Measurements from ENCODE around the gene BET1.
A peak's percentile ranks its signal among the peaks of the same experiment; 100 is the strongest.
"Not testable (repeated sequence)": the region's sequence is repeated elsewhere in the genome, so short reads cannot be mapped to it uniquely, and the experiment has no call there.

Gene BET1, protein sequence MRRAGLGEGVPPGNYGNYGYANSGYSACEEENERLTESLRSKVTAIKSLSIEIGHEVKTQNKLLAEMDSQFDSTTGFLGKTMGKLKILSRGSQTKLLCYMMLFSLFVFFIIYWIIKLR

GRCh38 chr7:94004024-94004951, at the start of gene BET1:
Gene BET1, minus strand, starts transcription at chr7:94004355. Its CDS starts 139 bp downstream, at chr7:94004216.
- peak; percentile 89 for DNase-seq

GRCh38 chr7:94053532-94053931, 49.4 kb upstream of the BET1 start:
- DNase-seq = no peak

DNA sequence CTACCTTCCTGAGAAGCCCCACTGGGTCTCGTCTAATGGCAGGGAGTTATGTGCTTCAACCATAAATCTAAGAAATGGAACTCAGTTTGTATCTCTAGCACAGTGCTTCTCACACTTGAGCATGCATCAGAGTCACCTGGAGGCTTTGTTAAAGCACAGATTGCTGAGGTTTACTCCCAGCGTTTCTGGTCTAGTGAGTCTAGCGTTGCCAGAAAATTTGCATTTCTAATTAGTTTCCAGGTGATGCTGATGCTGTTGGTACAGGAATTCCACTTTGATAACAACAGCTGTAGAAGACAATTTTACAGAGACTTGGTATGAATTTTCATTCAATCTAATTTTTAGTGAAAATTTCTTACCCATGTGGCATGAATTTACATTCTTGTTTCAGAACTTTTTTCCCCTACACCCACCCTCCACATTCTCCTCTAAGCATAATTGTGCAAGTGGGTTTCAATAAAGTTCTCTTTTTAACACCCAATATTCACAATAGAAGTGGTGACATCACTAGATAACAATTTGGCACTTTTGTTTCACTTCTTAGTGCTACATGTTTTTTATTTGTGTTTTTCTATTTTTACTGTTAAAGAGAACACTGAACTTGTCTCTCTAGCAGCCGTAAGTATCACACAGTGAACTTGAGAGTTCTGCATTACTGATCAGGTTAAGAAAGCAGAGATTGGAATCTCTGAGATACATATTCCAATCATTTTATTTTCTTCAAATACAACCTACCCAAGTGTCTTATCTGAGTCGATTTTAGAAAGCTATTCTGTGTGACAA, 48.4 kb upstream of the BET1 start:
- no peak for DNase-seq

DNA sequence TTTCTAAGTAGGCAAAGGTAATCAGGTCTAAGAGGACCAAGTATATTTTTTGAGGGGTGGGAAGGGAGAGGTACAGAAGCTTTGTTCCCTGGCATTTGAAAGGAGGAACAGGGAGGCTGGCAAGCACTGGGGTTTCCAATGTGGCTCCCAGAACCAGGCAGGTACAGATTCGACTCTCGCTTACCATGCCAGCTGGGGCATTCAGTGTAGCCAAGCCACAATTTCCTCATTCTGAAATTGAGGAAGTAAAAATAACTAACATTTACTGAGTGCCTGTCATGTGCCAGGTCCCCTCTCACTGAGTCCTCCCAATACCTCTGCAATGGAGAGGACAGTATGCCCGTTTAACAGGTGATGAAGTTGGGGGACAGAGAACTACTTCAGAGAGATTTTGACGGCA, 45.9 kb upstream of the BET1 start:
- no peak for DNase-seq

DNA sequence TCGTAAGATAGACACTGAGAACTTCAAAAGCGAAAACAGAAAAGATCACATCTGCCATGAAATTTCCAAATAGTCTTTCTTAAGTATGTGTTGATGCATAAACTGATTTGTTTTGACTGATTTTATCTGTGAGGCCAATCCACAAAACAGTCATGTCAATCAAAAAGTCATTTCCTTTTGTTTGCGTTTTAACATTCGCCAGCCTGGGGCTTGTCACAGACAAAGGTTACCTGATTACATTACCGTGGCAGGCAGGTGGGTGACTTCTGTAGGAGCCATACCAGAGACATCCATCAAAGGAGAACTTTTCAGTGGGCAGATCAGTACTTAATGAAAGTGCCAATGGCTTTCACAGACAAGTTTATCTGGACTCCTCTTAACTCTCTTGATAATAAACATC, 45.5 kb upstream of the BET1 start:
- DNase-seq = no peak

GRCh38 chr7:94048755-94049154, 44.6 kb upstream of the BET1 start:
- no peak for DNase-seq

DNA sequence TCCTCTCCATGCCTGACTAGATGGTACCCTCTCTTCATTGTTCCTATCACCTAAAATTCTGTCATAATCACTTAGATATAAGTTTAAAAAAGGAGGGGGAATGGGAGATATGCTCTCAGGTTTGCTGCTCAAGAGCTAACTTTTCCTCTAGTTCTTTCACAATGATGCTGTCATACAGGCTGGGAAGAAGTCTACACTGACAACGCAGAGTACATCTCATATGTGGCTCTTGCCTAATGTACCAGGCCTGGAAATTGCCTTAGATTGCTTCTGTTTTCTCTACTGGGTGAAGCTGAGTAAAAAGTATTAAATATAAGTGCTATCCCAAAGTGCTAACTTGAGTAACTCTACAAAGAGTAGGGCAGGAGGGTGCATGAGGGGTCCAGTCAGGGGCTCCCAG, 43.8 kb upstream of the BET1 start:
- no peak for DNase-seq

- DNase-seq = no peak
Observed at GRCh38 chr7:94045581-94045980, 41.4 kb upstream of the BET1 start.

DNA sequence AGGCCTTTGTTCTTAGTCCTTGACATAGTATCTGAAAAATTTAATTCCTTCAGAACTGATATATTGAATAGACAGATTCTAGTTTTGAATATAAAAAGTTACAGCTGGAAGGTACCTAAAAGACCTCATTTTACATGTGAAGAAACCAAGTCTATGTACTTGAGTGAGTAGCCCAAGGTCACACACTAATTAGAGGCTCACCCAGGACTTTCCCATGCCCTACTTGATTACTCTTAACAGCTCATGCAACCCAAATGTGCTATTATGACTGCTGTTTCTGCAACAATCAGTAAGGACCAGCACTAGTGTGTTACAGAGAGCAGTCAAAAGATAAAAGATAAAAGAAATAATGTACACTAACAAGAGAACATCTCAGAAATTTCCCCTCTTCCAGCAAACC, 40.7 kb upstream of the BET1 start:
- DNase-seq = no peak

- no peak for DNase-seq
Observed at GRCh38 chr7:94043299-94043698, 39.1 kb upstream of the BET1 start.

- no peak for DNase-seq
Observed at GRCh38 chr7:94042381-94042780, 38.2 kb upstream of the BET1 start.

DNA sequence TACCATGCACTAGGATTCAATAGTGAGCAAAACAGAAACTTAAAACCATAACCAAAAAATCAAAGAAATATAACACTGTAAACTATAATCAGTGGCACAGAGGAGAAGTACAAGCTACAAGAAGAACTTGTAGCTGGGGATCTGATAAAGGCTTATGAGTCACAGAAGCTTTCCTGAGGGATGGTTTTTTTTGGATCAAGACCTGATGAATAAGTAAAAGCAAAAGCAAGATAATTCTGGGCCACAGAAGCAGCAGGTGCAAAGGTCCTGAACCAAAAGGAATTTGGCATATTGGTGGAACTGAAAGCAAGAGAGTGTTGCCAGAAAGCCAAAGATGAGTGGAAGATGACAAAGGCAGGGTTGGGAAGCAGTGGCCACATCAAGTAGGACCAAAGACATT, 37.4 kb upstream of the BET1 start:
- no peak for DNase-seq

DNA sequence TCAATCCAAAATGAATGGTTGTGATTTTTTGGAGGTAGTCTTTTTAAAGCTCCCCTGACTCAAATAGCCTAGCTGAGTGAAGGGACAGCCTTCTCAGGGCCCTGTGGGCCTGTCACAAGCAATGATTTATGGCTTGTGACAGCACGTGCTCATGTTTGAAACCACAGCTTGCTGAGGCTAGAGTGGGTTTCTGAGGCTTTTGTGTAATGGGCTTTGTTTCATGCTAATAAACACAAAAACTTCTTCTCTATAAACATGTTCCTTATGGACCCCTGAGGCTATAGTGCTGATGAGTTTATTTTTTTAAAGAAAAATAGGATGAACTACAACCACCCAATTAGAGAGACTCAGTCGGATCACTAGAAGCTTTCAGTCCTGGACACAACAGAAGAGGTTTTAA, 36.1 kb upstream of the BET1 start:
- no peak for DNase-seq

DNA sequence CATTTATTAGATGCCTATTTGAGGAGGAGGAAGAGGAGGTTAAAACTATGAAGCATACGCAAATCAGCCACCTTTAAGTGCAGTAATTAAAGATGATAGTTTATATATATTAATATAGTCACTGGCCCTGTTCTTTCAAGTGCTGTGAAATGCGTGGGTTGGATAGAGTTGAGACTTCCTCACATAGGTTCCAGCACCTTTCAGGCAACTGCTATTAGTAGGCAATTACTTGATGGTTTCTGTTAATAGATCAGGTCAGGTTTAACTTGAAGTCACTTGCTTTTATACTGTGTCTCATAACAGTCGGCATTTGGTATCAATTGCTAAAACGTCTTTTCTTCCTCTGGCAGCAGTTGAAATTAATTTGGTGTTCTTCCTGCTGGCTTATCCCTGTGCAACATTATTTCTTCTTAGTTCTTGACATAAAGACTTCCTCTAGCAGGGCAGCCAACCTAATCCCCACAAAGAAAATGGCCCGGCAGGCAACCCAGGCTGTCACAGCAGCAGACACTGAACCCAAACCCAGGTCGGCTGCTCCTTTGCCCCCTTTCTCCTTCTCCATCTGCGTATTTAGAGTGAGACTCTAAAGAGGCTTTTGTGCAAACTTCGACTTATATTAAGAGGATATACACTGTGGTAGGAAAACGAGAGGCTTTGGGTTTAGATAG, 35.3 kb upstream of the BET1 start:
- DNase-seq = no peak

- DNase-seq = no peak
Observed at GRCh38 chr7:94031865-94032264, 27.7 kb upstream of the BET1 start.

- no peak for DNase-seq
Observed at GRCh38 chr7:94030634-94031033, 26.5 kb upstream of the BET1 start.

DNA sequence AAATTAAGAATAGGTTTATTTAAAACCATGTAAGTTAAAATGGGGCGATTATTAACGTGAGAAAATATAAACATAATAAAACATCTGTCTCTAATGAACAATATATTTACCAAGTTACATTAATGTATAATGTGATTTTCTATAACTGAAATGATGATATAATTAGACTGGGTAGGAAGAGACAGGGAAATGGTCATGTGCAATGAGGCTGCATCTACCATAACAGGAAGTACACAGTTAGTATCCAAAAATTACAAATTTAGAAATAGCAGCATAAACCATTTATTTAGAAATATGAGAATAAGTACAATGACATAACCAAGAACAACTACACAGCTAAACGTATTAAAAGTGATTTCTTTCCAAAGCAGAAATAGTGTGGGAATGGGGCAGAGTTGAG, 25.8 kb upstream of the BET1 start:
- DNase-seq = no peak

GRCh38 chr7:94028768-94029167, 24.6 kb upstream of the BET1 start:
- DNase-seq = no peak

- not testable (repeated sequence) for DNase-seq
Observed at GRCh38 chr7:94026619-94027018, 22.5 kb upstream of the BET1 start.

GRCh38 chr7:94022550-94022949, 18.4 kb upstream of the BET1 start:
- DNase-seq = no peak

GRCh38 chr7:94016786-94017185, 12.6 kb upstream of the BET1 start:
- DNase-seq = no peak

DNA sequence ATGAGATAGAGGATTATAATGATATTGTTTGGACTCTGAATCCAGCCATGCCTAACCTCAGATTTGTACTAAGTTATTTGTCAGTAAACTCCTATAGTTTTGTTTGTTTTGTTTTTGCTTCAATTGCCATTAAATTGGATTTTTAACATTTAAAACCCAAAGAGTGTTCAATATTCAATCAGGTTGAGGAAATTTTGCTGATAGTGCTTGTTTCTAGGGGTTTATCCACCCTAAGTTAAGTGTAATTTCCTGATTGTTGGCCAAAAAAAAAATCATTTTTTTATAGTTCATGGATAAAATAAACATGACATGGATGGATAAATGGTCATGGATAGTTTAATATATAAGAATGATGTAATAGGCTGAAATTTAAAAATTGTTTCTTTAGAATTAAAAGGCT, 11.4 kb upstream of the BET1 start:
- DNase-seq = no peak

DNA sequence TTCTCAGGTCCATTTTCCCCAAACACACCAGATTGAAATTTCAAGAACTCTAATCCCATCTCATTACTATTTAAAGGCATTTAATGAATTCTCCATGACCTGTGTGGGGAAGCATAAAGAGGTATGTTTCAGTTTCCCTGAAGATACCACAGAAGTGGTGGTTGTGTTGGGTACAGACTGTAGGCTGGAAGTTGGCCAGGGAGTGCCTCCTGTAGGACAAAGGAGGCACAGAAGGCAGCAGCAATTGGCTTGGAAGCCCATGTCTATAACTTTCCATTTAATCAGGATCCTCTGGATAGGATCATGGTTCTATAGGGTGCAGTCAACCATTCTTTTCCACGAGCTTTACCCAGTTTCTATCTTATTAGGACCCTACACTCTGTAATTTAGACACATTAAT, 8.6 kb upstream of the BET1 start:
- no peak for DNase-seq

All from DMS79 treated with DMSO at 0.1 percent for 48 hours (cell line).